ENCODE results near the gene PDZD8.
"Not testable (repeated sequence)": the region's sequence is repeated elsewhere in the genome, so short reads cannot be mapped to it uniquely, and the experiment has no call there.

Gene PDZD8

GRCh38 chr10:117313641-117314040 is 61.6 kb downstream of the PDZD8 start:
- Histone ChIP-seq H3K36me3 (ENCODE audit: control insufficient read depth, insufficient read depth, low read length) (no peaks in the 10 kb centered on the region), H3K4me3 (replicated peaks; ENCODE audit: low read depth, low read length) (no peak overlapping the region), H3K27me3 (replicated peaks; ENCODE audit: control insufficient read depth, insufficient read depth, low read length) (no peaks in the 10 kb centered on the region)
- TF ChIP-seq CTCF (IDR thresholded peaks at IDR 0.05; ENCODE audit: insufficient read depth, low read length, poor library complexity, severe bottlenecking), result no peak
- DNase-seq (ENCODE audit: extremely low read depth, insufficient read length), result no peak

- H3K4me3 ChIP-seq (replicated peaks; ENCODE audit: low read depth, low read length), result no peak overlapping the region
- no peaks in the 10 kb centered on the region for H3K27me3 ChIP-seq (replicated peaks; ENCODE audit: control insufficient read depth, insufficient read depth, low read length)
- no peak for TF ChIP-seq CTCF (IDR thresholded peaks at IDR 0.05; ENCODE audit: insufficient read depth, low read length, poor library complexity, severe bottlenecking)
- no peak for DNase-seq (ENCODE audit: extremely low read depth, insufficient read length)
- H3K36me3 ChIP-seq (ENCODE audit: control insufficient read depth, insufficient read depth, low read length), result no peaks in the 10 kb centered on the region
Measured at GRCh38 chr10:117312430-117312829, 62.8 kb downstream of the PDZD8 start.

GRCh38 chr10:117311261-117311660 is 64.0 kb downstream of the PDZD8 start:
- H3K4me3 ChIP-seq (replicated peaks; ENCODE audit: low read depth, low read length), result no peak overlapping the region
- no peak for TF ChIP-seq CTCF (IDR thresholded peaks at IDR 0.05; ENCODE audit: insufficient read depth, low read length, poor library complexity, severe bottlenecking)
- H3K27me3 ChIP-seq (replicated peaks; ENCODE audit: control insufficient read depth, insufficient read depth, low read length), result no peaks in the 10 kb centered on the region
- H3K36me3 ChIP-seq (ENCODE audit: control insufficient read depth, insufficient read depth, low read length), result no peaks in the 10 kb centered on the region
- DNase-seq (ENCODE audit: extremely low read depth, insufficient read length), result no peak

- TF ChIP-seq CTCF (IDR thresholded peaks at IDR 0.05; ENCODE audit: insufficient read depth, low read length, poor library complexity, severe bottlenecking), result no peak
- Histone ChIP-seq H3K27me3 (replicated peaks; ENCODE audit: control insufficient read depth, insufficient read depth, low read length) (no peaks in the 10 kb centered on the region), H3K36me3 (ENCODE audit: control insufficient read depth, insufficient read depth, low read length) (no peaks in the 10 kb centered on the region), H3K4me3 (replicated peaks; ENCODE audit: low read depth, low read length) (no peak overlapping the region)
- no peak for DNase-seq (ENCODE audit: extremely low read depth, insufficient read length)
Measured at GRCh38 chr10:117306674-117307073, 68.6 kb downstream of the PDZD8 start.

- not testable (repeated sequence) for H3K27me3 ChIP-seq (replicated peaks; ENCODE audit: control insufficient read depth, insufficient read depth, low read length); H3K4me3 ChIP-seq (replicated peaks; ENCODE audit: low read depth, low read length); H3K36me3 ChIP-seq (ENCODE audit: control insufficient read depth, insufficient read depth, low read length); DNase-seq (ENCODE audit: extremely low read depth, insufficient read length)
Measured at GRCh38 chr10:117303451-117303850, 71.8 kb downstream of the PDZD8 start.

- DNase-seq (ENCODE audit: extremely low read depth, insufficient read length), result no peak
- Histone ChIP-seq H3K36me3 (ENCODE audit: control insufficient read depth, insufficient read depth, low read length) (no peaks in the 10 kb centered on the region), H3K4me3 (replicated peaks; ENCODE audit: low read depth, low read length) (no peak overlapping the region), H3K27me3 (replicated peaks; ENCODE audit: control insufficient read depth, insufficient read depth, low read length) (no peaks in the 10 kb centered on the region)
- TF ChIP-seq CTCF (IDR thresholded peaks at IDR 0.05; ENCODE audit: insufficient read depth, low read length, poor library complexity, severe bottlenecking), result no peak
Measured at GRCh38 chr10:117300671-117301070, 74.6 kb downstream of the PDZD8 start.

Measured in GM06990 (cell line).